DMS79 (cell line): Measurements from ENCODE around the gene SCUBE3.

Experiments used
- DNase-seq: peaks from one replicate; lab custom pipeline; 2025; lab: John Stamatoyannopoulos, UW

SCUBE3 gene

GRCh38 chr6:35213824-35214756 lies at the start of gene SCUBE3:
Gene SCUBE3 (plus strand): TSS chr6:35213956. CDS start chr6:35214419, 463 bp downstream.
- no peak for DNase-seq

- DNase-seq = no peak
These were observed 49.5 kb upstream of the SCUBE3 start for GRCh38 chr6:35164277-35164676.

GRCh38 chr6:35164868-35165267 lies 48.9 kb upstream of the SCUBE3 start:
- no peak for DNase-seq

GRCh38 chr6:35165630-35166071 lies 48.1 kb upstream of the SCUBE3 start:
- DNase-seq = no peak

GRCh38 chr6:35166116-35166515 lies 47.6 kb upstream of the SCUBE3 start:
- DNase-seq = no peak

GRCh38 chr6:35166520-35166919 lies 47.2 kb upstream of the SCUBE3 start:
- DNase-seq = no peak

- DNase-seq = no peak
These were observed 46.3 kb upstream of the SCUBE3 start for GRCh38 chr6:35167505-35167904.

- DNase-seq = peak; percentile 96
These were observed 45.3 kb upstream of the SCUBE3 start for GRCh38 chr6:35168461-35168861.

GRCh38 chr6:35170166-35170565 lies 43.6 kb upstream of the SCUBE3 start:
- DNase-seq = no peak

- DNase-seq = no peak
These were observed 42.9 kb upstream of the SCUBE3 start for GRCh38 chr6:35170891-35171290.

- no peak for DNase-seq
These were observed 40.7 kb upstream of the SCUBE3 start for GRCh38 chr6:35173044-35173426.

- DNase-seq = no peak
These were observed 40.2 kb upstream of the SCUBE3 start for GRCh38 chr6:35173427-35174087.

GRCh38 chr6:35174088-35174434 lies 39.7 kb upstream of the SCUBE3 start:
- DNase-seq = no peak

GRCh38 chr6:35174501-35174900 lies 39.3 kb upstream of the SCUBE3 start:
- no peak for DNase-seq

- no peak for DNase-seq
These were observed 37.3 kb upstream of the SCUBE3 start for GRCh38 chr6:35176301-35177024.

- DNase-seq = no peak
These were observed 36.6 kb upstream of the SCUBE3 start for GRCh38 chr6:35177157-35177556.

- no peak for DNase-seq
These were observed 36.2 kb upstream of the SCUBE3 start for GRCh38 chr6:35177596-35177995.

GRCh38 chr6:35178012-35178411 lies 35.7 kb upstream of the SCUBE3 start:
- no peak for DNase-seq

GRCh38 chr6:35178932-35179832 lies 34.6 kb upstream of the SCUBE3 start:
- no peak for DNase-seq

GRCh38 chr6:35179901-35180535 lies 33.7 kb upstream of the SCUBE3 start:
- DNase-seq = no peak

GRCh38 chr6:35181308-35181932 lies 32.3 kb upstream of the SCUBE3 start:
- DNase-seq = peak; percentile 58
